HepG2 (cell line): Measurements from ENCODE around the gene MYRIP. TPM values are rescaled to one million over a fixed set of nuclear protein-coding genes. Genes with fewer than 3 reads are reported as not detected.

ENCODE experiments used
- KDM6A ChIP-seq: IDR thresholded peaks from 2 replicates; pipeline ENCODE4 v1.6.1; 2016; ENCODE audit warnings: low read depth
- NFIC ChIP-seq: IDR thresholded peaks from 2 replicates; pipeline ENCODE4 v1.6.1; 2012; ENCODE audit warnings: mild to moderate bottlenecking, low read length, inconsistent platforms
- RARA ChIP-seq: IDR thresholded peaks from 2 replicates; pipeline ENCODE4 v1.6.1; 2016; ENCODE audit warnings: missing genetic modification reagents, missing compliant biosample characterization
- SMARCE1 ChIP-seq: fragments of 450-650 bp; IDR thresholded peaks from 2 replicates; pipeline ENCODE4 v1.6.1; 2017; ENCODE audit warnings: borderline replicate concordance
- SRSF4 ChIP-seq: fragments of 200-400 bp; formaldehyde crosslinking; IDR thresholded peaks from one replicate; pipeline ENCODE4 v1.6.1; 2018; ENCODE audit warnings: mild to moderate bottlenecking, low read depth, low read length, moderate library complexity; ENCODE audit not compliant: poor library complexity, severe bottlenecking
- STAT5B ChIP-seq: sonication (generic); formaldehyde crosslinking; IDR thresholded peaks from 2 replicates; pipeline ENCODE4 v1.4.0; 2020; ENCODE audit warnings: missing genetic modification reagents
- TCF7L2 ChIP-seq: IDR thresholded peaks from 2 replicates; pipeline ENCODE4 v1.6.1; 2011; ENCODE audit warnings: mild to moderate bottlenecking, low read depth, low read length, moderate library complexity
- ZNF234 ChIP-seq: sonication (generic); formaldehyde crosslinking; conservative IDR thresholded peaks from 2 replicates; pipeline ENCODE4 v1.5.1; 2020; ENCODE audit warnings: mild to moderate bottlenecking, missing genetic modification reagents
- ZNF451 ChIP-seq: sonication (generic); formaldehyde crosslinking; IDR thresholded peaks from 2 replicates; pipeline ENCODE4 v1.5.0; 2020; ENCODE audit warnings: mild to moderate bottlenecking, missing genetic modification reagents
- ZSCAN21 ChIP-seq: sonication (generic); formaldehyde crosslinking; IDR thresholded peaks from 2 replicates; pipeline ENCODE4 v1.8.0; 2022; ENCODE audit warnings: mild to moderate bottlenecking, missing genetic modification reagents, moderate library complexity, borderline replicate concordance
- polyA plus RNA-seq, 8 experiments: library from polyadenylated mRNA; depleted of rRNA in 3 of 8; stranded (reverse) in 7 of 8; unstranded in 1 of 8; fragments of >200 nt; fragmentation: Illumina TruSeq in 4 of 8; extraction: Trizol in 4 of 8; gene quantifications; 2 replicates each; pipeline versions ENCODE4 v1.2.1 to v1.2.3, GENCODE V29; 2011 to 2016; ENCODE audit warnings: low read depth in 4 of 8, missing spikeins in 1 of 8, mixed read lengths in 1 of 8; ENCODE audit not compliant: insufficient read depth in 1 of 8
- total RNA-seq, 5 experiments: library from RNA; depleted of rRNA; stranded (reverse); fragments of >200 nt; fragmentation: Illumina TruSeq; extraction: Trizol; gene quantifications; 2 replicates each; pipeline ENCODE4 v1.2.3, GENCODE V29; 2016; ENCODE audit warnings: low read depth in 1 of 5
- TF ChIP-seq, protein P1 (sequence below): sonication (generic); formaldehyde crosslinking; IDR thresholded peaks from 2 replicates; pipeline ENCODE4 v1.4.0; 2020; ENCODE audit warnings: missing genetic modification reagents
- TF ChIP-seq, protein P2 (sequence below): sonication (generic); formaldehyde crosslinking; IDR thresholded peaks from 2 replicates; pipeline ENCODE4 v1.5.0; 2020; ENCODE audit warnings: missing genetic modification reagents
- TF ChIP-seq, protein P3 (sequence below): sonication (generic); formaldehyde crosslinking; IDR thresholded peaks from 2 replicates; pipeline ENCODE4 v1.4.0; 2020; ENCODE audit warnings: mild to moderate bottlenecking, missing genetic modification reagents
- TF ChIP-seq, protein P4 (sequence below): sonication (generic); formaldehyde crosslinking; IDR thresholded peaks from 2 replicates; pipeline ENCODE4 v1.4.0; 2020; ENCODE audit warnings: mild to moderate bottlenecking, missing genetic modification reagents
- TF ChIP-seq, protein P5 (sequence below): sonication (generic); formaldehyde crosslinking; conservative IDR thresholded peaks from 2 replicates; pipeline ENCODE4 v1.4.0; 2020; ENCODE audit warnings: mild to moderate bottlenecking, missing genetic modification reagents, moderate library complexity
- TF ChIP-seq, protein P6 (sequence below): sonication (generic); formaldehyde crosslinking; IDR thresholded peaks from 2 replicates; pipeline ENCODE4 v1.8.1; 2023; ENCODE audit warnings: missing genetic modification reagents, mild to moderate bottlenecking, borderline replicate concordance
- TF ChIP-seq, protein P7 (sequence below): sonication (generic); formaldehyde crosslinking; conservative IDR thresholded peaks from 2 replicates; pipeline ENCODE4 v1.4.0; 2020; ENCODE audit warnings: missing genetic modification reagents
- TF ChIP-seq, protein P8 (sequence below): sonication (generic); formaldehyde crosslinking; IDR thresholded peaks from 2 replicates; pipeline ENCODE4 v1.5.0; 2020; ENCODE audit warnings: missing genetic modification reagents, mild to moderate bottlenecking, borderline replicate concordance

Gene MYRIP
- total and polyA plus RNA-seq, 2 of the 13 experiments (the other 11 are each of a cell fraction or from before 2014, with no cell fraction given) = 0.64 to 0.84 TPM

DNA sequence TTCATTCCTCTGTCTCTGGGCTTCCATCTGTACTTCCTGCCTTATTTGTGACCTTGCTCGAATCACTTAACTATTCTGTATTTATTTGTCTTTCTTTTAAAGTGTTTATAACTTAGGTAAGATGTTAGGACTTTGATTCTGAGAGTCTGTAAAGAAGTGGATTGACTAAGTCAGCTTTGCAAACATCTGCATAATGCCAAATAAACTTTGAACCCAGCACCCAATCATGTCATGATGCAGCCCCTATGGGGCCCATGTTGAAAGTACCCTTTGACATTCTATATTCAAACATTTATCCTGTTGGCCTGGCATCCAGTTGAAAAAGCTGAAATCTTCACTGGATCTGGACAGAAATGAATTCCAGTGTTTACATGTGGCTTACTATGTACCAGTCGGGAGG is 3.8 kb upstream of the MYRIP start (continued):
- TF ChIP-seq KDM6A (CRISPR knock-in tag) (0 out of 2 replicates have a peak, but pooled peaks have one; percentile 32), TCF7L2 (no peak), RARA (peak; percentile 47; the same call in 1 of the 2 replicates), ZSCAN21 (CRISPR knock-in tag) (no peak), ZNF451 (CRISPR knock-in tag) (no peak), ZNF234 (no peak), SMARCE1 (no peak), STAT5B (CRISPR knock-in tag) (no peak), SRSF4 (no peak), NFIC (peak; percentile 55; the same call in 1 of the 2 replicates)
- TF ChIP-seq, protein P1, sequence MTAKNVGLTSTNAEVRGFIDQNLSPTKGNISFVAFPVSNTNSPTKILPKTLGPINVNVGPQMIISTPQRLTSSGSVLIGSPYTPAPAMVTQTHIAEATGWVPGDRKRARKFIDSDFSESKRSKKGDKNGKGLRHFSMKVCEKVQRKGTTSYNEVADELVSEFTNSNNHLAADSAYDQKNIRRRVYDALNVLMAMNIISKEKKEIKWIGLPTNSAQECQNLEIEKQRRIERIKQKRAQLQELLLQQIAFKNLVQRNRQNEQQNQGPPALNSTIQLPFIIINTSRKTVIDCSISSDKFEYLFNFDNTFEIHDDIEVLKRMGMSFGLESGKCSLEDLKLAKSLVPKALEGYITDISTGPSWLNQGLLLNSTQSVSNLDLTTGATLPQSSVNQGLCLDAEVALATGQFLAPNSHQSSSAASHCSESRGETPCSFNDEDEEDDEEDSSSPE (CRISPR knock-in tag) = no peak
- TF ChIP-seq, protein P2, sequence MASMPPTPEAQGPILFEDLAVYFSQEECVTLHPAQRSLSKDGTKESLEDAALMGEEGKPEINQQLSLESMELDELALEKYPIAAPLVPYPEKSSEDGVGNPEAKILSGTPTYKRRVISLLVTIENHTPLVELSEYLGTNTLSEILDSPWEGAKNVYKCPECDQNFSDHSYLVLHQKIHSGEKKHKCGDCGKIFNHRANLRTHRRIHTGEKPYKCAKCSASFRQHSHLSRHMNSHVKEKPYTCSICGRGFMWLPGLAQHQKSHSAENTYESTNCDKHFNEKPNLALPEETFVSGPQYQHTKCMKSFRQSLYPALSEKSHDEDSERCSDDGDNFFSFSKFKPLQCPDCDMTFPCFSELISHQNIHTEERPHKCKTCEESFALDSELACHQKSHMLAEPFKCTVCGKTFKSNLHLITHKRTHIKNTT = no peak
- TF ChIP-seq, protein P3, sequence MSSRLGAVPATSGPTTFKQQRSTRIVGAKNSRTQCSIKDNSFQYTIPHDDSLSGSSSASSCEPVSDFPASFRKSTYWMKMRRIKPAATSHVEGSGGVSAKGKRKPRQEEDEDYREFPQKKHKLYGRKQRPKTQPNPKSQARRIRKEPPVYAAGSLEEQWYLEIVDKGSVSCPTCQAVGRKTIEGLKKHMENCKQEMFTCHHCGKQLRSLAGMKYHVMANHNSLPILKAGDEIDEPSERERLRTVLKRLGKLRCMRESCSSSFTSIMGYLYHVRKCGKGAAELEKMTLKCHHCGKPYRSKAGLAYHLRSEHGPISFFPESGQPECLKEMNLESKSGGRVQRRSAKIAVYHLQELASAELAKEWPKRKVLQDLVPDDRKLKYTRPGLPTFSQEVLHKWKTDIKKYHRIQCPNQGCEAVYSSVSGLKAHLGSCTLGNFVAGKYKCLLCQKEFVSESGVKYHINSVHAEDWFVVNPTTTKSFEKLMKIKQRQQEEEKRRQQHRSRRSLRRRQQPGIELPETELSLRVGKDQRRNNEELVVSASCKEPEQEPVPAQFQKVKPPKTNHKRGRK (CRISPR knock-in tag) = no peak
- TF ChIP-seq, protein P4, sequence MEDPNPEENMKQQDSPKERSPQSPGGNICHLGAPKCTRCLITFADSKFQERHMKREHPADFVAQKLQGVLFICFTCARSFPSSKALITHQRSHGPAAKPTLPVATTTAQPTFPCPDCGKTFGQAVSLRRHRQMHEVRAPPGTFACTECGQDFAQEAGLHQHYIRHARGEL (CRISPR knock-in tag) = no peak
- TF ChIP-seq, protein P5, sequence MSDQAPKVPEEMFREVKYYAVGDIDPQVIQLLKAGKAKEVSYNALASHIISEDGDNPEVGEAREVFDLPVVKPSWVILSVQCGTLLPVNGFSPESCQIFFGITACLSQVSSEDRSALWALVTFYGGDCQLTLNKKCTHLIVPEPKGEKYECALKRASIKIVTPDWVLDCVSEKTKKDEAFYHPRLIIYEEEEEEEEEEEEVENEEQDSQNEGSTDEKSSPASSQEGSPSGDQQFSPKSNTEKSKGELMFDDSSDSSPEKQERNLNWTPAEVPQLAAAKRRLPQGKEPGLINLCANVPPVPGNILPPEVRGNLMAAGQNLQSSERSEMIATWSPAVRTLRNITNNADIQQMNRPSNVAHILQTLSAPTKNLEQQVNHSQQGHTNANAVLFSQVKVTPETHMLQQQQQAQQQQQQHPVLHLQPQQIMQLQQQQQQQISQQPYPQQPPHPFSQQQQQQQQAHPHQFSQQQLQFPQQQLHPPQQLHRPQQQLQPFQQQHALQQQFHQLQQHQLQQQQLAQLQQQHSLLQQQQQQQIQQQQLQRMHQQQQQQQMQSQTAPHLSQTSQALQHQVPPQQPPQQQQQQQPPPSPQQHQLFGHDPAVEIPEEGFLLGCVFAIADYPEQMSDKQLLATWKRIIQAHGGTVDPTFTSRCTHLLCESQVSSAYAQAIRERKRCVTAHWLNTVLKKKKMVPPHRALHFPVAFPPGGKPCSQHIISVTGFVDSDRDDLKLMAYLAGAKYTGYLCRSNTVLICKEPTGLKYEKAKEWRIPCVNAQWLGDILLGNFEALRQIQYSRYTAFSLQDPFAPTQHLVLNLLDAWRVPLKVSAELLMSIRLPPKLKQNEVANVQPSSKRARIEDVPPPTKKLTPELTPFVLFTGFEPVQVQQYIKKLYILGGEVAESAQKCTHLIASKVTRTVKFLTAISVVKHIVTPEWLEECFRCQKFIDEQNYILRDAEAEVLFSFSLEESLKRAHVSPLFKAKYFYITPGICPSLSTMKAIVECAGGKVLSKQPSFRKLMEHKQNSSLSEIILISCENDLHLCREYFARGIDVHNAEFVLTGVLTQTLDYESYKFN (CRISPR knock-in tag) = peak; percentile 78
- TF ChIP-seq, protein P6, sequence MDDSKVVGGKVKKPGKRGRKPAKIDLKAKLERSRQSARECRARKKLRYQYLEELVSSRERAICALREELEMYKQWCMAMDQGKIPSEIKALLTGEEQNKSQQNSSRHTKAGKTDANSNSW (CRISPR knock-in tag) = no peak
- TF ChIP-seq, protein P7, sequence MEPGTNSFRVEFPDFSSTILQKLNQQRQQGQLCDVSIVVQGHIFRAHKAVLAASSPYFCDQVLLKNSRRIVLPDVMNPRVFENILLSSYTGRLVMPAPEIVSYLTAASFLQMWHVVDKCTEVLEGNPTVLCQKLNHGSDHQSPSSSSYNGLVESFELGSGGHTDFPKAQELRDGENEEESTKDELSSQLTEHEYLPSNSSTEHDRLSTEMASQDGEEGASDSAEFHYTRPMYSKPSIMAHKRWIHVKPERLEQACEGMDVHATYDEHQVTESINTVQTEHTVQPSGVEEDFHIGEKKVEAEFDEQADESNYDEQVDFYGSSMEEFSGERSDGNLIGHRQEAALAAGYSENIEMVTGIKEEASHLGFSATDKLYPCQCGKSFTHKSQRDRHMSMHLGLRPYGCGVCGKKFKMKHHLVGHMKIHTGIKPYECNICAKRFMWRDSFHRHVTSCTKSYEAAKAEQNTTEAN = no peak
- TF ChIP-seq, protein P8, sequence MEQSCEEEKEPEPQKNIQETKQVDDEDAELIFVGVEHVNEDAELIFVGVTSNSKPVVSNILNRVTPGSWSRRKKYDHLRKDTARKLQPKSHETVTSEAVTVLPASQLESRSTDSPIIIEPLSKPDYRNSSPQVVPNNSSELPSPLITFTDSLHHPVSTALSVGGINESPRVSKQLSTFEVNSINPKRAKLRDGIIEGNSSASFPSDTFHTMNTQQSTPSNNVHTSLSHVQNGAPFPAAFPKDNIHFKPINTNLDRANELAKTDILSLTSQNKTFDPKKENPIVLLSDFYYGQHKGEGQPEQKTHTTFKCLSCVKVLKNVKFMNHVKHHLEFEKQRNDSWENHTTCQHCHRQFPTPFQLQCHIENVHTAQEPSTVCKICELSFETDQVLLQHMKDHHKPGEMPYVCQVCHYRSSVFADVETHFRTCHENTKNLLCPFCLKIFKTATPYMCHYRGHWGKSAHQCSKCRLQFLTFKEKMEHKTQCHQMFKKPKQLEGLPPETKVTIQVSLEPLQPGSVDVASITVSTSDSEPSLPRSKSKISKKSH (CRISPR knock-in tag) = no peak
